Measurements from ENCODE around the gene FTSJ3. TPM values are rescaled to one million over a fixed set of nuclear protein-coding genes. Genes with fewer than 3 reads are reported as not detected.
A peak's percentile ranks its signal among the peaks of the same experiment; 100 is the strongest.

Gene FTSJ3
- total RNA-seq, 1 donor from 2014 or later: 48.6 TPM

- Mint-ChIP-seq H3K27ac (ENCODE audit: unreplicated experiment) (peak overlapping the region; percentile 100), H3K9me3 (ENCODE audit: unreplicated experiment) (no peaks in the 10 kb centered on the region), H3K27me3 (ENCODE audit: unreplicated experiment) (peaks cover 40% of the 10 kb centered on the region), H3K4me3 (ENCODE audit: unreplicated experiment) (peak overlapping the region; percentile 100), H3K36me3 (ENCODE audit: low read depth, unreplicated experiment) (peaks cover 76% of the 10 kb centered on the region), H3K4me1 (ENCODE audit: unreplicated experiment) (peaks cover 48% of the 10 kb centered on the region)
- no peak for DNase-seq (ENCODE audit: low spot score)
- no peak for TF ChIP-seq CTCF (IDR thresholded peaks at IDR 0.05; ENCODE audit: unreplicated experiment)
Measured at GRCh38 chr17:63827801-63828221, 348 bp upstream of the FTSJ3 start.

GRCh38 chr17:63826468-63827001, 928 bp downstream of the FTSJ3 start:
- Mint-ChIP-seq H3K4me3 (ENCODE audit: unreplicated experiment) (peak overlapping the region; percentile 100), H3K27ac (ENCODE audit: unreplicated experiment) (peak overlapping the region; percentile 100), H3K27me3 (ENCODE audit: unreplicated experiment) (peaks cover 39% of the 10 kb centered on the region), H3K9me3 (ENCODE audit: unreplicated experiment) (no peaks in the 10 kb centered on the region), H3K36me3 (ENCODE audit: low read depth, unreplicated experiment) (peaks cover 79% of the 10 kb centered on the region), H3K4me1 (ENCODE audit: unreplicated experiment) (peaks cover 45% of the 10 kb centered on the region)
- DNase-seq (ENCODE audit: low spot score): peak; percentile 43
- no peak for TF ChIP-seq CTCF (IDR thresholded peaks at IDR 0.05; ENCODE audit: unreplicated experiment)

- TF ChIP-seq CTCF (IDR thresholded peaks at IDR 0.05; ENCODE audit: unreplicated experiment): no peak
- H3K27ac Mint-ChIP-seq (ENCODE audit: unreplicated experiment): no peak overlapping the region
- DNase-seq (ENCODE audit: low spot score): no peak
- peaks cover 74% of the 10 kb centered on the region for H3K36me3 Mint-ChIP-seq (ENCODE audit: low read depth, unreplicated experiment)
- peaks cover 32% of the 10 kb centered on the region for H3K27me3 Mint-ChIP-seq (ENCODE audit: unreplicated experiment)
- no peaks in the 10 kb centered on the region for H3K9me3 Mint-ChIP-seq (ENCODE audit: unreplicated experiment)
- peak overlapping the region; percentile 68 for H3K4me3 Mint-ChIP-seq (ENCODE audit: unreplicated experiment)
- peaks cover 27% of the 10 kb centered on the region for H3K4me1 Mint-ChIP-seq (ENCODE audit: unreplicated experiment)
Measured at GRCh38 chr17:63824362-63824761, 3.1 kb downstream of the FTSJ3 start.

GRCh38 chr17:63823659-63824331, 3.7 kb downstream of the FTSJ3 start:
- H3K27ac Mint-ChIP-seq (ENCODE audit: unreplicated experiment): no peak overlapping the region
- H3K9me3 Mint-ChIP-seq (ENCODE audit: unreplicated experiment): no peaks in the 10 kb centered on the region
- no peak for TF ChIP-seq CTCF (IDR thresholded peaks at IDR 0.05; ENCODE audit: unreplicated experiment)
- peaks cover 27% of the 10 kb centered on the region for H3K4me1 Mint-ChIP-seq (ENCODE audit: unreplicated experiment)
- DNase-seq (ENCODE audit: low spot score): no peak
- H3K27me3 Mint-ChIP-seq (ENCODE audit: unreplicated experiment): peaks cover 28% of the 10 kb centered on the region
- peaks cover 73% of the 10 kb centered on the region for H3K36me3 Mint-ChIP-seq (ENCODE audit: low read depth, unreplicated experiment)
- peak overlapping the region; percentile 68 for H3K4me3 Mint-ChIP-seq (ENCODE audit: unreplicated experiment)

GRCh38 chr17:63822537-63822936, 4.9 kb downstream of the FTSJ3 start:
- no peak for TF ChIP-seq CTCF (IDR thresholded peaks at IDR 0.05; ENCODE audit: unreplicated experiment)
- H3K4me3 Mint-ChIP-seq (ENCODE audit: unreplicated experiment): no peak overlapping the region
- H3K27ac Mint-ChIP-seq (ENCODE audit: unreplicated experiment): no peak overlapping the region
- H3K9me3 Mint-ChIP-seq (ENCODE audit: unreplicated experiment): no peaks in the 10 kb centered on the region
- H3K36me3 Mint-ChIP-seq (ENCODE audit: low read depth, unreplicated experiment): peaks cover 81% of the 10 kb centered on the region
- H3K4me1 Mint-ChIP-seq (ENCODE audit: unreplicated experiment): peaks cover 21% of the 10 kb centered on the region
- DNase-seq (ENCODE audit: low spot score): no peak
- peaks cover 28% of the 10 kb centered on the region for H3K27me3 Mint-ChIP-seq (ENCODE audit: unreplicated experiment)

All from endothelial cell (in vitro differentiated cells).